ENCODE results near the gene THG1L.
A peak's percentile ranks its signal among the peaks of the same experiment; 100 is the strongest.
"Not testable (repeated sequence)": the region's sequence is repeated elsewhere in the genome, so short reads cannot be mapped to it uniquely, and the experiment has no call there.

Gene THG1L

GRCh38 chr5:157731272-157732129, at the start of gene THG1L:
Gene THG1L (plus strand): TSS chr5:157731420. CDS start chr5:157731441, 21 bp downstream.
- peak within 1 kb of the TSS; percentile 48 to 75 (median 61) for H3K4me3 ChIP-seq
- H3K27ac ChIP-seq: peak within 1 kb of the TSS in 20 of 21 experiments; percentile 60 to 96 (median 86)

GRCh38 chr5:157682257-157682656, 49.0 kb upstream of the THG1L start:
- Histone ChIP-seq H3K4me3 (no peak overlapping the region), H3K27ac (no peak overlapping the region)

GRCh38 chr5:157686276-157687197, 44.7 kb upstream of the THG1L start:
- not testable (repeated sequence) for H3K27ac ChIP-seq

GRCh38 chr5:157687198-157687554, 44.0 kb upstream of the THG1L start:
- Histone ChIP-seq H3K4me3 (no peak overlapping the region), H3K27ac (no peak overlapping the region)

More at GRCh38 chr5:157686276-157687197, 44.7 kb upstream of the THG1L start:
- H3K4me3 ChIP-seq: not testable (repeated sequence)

- Histone ChIP-seq H3K4me3 (no peak overlapping the region), H3K27ac (no peak overlapping the region)
These were observed 41.1 kb upstream of the THG1L start for GRCh38 chr5:157689942-157690689.

- Histone ChIP-seq H3K27ac (no peak overlapping the region), H3K4me3 (no peak overlapping the region)
These were observed 40.4 kb upstream of the THG1L start for GRCh38 chr5:157690690-157691433.

- H3K27ac ChIP-seq, H3K4me3 ChIP-seq: not testable (repeated sequence)
These were observed 37.4 kb upstream of the THG1L start for GRCh38 chr5:157693816-157694215.

GRCh38 chr5:157696154-157696553, 35.1 kb upstream of the THG1L start:
- H3K4me3 ChIP-seq, H3K27ac ChIP-seq: not testable (repeated sequence)

DNA sequence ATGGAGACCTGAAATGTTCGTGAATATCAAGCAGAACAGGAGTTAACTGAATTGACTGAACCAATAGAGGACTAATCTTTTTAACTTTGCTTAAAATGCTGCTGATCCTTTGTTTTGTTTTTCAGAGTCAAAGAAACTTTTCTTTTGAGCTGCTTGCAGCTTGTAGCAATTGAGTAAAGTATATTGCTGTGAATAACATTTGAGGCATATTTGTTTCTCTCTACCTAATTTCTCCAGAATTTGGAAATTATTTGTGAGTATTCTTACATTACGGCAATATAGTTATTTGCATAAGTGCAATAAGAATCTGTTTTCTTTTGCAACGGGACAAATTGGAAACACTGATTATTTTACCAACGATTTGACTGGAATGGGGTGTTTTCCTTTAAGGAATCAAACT, 32.5 kb upstream of the THG1L start:
- H3K27ac ChIP-seq: not testable (repeated sequence)

DNA sequence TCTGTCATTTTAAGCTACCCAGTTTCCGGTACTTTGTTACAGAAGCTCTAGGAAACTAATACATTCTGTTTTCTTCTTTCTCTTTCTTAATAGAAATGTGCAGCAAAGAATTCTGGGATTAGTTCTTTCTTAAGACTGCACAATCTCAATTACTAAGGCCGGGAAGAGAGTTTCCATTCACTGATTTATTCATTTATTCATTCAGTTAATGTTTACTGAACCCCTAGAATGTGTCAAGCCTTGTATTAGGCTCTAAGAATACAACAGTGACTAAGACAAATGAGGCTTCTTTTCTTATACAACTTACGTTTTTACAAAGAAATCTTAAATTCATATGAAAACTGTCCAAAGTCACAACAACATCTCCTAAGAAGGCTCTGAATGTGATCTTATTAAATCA, 27.5 kb upstream of the THG1L start:
- no peak overlapping the region for H3K27ac ChIP-seq
- no peak overlapping the region for H3K4me3 ChIP-seq

More for the DNA sequence above, 32.5 kb upstream of the THG1L start:
- H3K4me3 ChIP-seq: not testable (repeated sequence)

GRCh38 chr5:157708866-157709265, 22.4 kb upstream of the THG1L start:
- Histone ChIP-seq H3K4me3 (no peak overlapping the region), H3K27ac (no peak overlapping the region)

- Histone ChIP-seq H3K4me3 (no peak overlapping the region), H3K27ac (no peak overlapping the region)
These were observed 21.9 kb upstream of the THG1L start for GRCh38 chr5:157709346-157709745.

- H3K27ac ChIP-seq: no peak overlapping the region
These were observed 20.8 kb upstream of the THG1L start for GRCh38 chr5:157710431-157710830.

DNA sequence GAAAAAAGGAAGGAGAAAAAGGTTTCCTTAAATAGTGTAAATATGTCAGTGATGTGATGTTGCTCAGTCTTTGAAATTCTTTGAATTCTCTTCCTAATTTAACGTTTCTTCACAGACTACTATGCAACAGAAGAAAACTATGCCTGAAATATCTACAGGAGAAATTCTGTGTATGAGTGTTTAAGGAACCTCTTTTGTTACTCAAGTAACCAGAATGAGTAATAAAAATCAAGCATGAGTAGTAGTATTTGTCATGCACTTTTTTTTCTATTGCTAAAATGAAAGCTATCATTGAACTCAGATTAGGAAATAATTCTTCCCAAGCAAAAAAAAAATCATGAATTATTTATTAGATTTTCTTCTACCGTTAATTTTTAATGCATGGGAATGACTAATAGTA, 20.3 kb upstream of the THG1L start:
- no peak overlapping the region for H3K27ac ChIP-seq
- no peak overlapping the region for H3K4me3 ChIP-seq

More at GRCh38 chr5:157710431-157710830, 20.8 kb upstream of the THG1L start:
- H3K4me3 ChIP-seq: no peak overlapping the region

DNA sequence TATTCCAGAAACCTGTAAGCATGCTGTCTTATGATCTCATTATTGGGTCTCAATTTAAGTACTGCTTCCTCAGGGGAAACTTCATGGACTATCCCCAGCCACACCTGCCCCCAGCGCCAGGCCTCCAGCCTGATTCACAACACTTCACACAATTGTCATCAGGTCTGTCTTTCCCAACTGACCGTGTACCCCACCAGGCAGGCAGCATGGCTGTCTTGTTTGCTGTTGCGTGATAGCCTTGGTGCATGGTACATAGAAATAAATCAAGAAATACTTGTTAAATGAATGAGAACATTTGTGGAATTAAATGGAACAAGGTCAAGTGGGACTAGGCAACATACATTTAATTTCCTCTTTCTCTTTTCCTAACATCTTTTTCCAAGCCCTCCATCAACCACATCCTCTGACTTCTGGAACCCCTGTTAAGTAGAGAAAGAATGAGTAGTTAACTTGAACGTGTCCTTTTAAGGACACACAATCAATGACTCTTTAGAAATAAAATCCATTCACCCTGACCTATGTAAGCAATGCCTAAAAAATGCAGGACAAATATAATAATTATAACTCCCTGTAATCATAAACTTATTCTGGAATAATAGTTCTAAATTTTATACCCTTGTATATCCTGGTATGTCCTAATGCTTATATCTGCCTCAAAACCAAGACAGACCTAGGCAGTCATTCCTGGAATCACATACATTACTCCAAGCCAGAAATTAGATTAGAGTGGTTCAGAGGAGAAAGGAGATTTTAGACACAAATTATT, 17.2 kb upstream of the THG1L start:
- Histone ChIP-seq H3K27ac (no peak overlapping the region), H3K4me3 (no peak overlapping the region)

DNA sequence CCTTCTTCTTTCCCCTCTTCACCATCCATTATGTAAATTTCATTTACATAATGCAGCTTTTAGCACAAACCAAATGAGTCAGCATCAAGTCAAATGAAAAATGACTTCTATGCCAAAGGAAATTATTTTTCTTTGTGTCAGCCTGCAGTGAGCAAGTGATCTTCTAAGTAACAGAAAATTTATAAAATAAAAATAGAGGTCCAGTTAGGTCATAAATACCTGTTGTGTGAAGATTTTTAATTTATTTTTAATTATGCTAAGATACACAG, 16.7 kb upstream of the THG1L start:
- no peak overlapping the region for H3K27ac ChIP-seq

GRCh38 chr5:157718519-157718918, 12.7 kb upstream of the THG1L start:
- Histone ChIP-seq H3K27ac (no peak overlapping the region), H3K4me3 (no peak overlapping the region)

More for the DNA sequence above, 16.7 kb upstream of the THG1L start:
- H3K4me3 ChIP-seq: no peak overlapping the region

- no peak overlapping the region for H3K27ac ChIP-seq
These were observed 12.0 kb upstream of the THG1L start for GRCh38 chr5:157719245-157719644.

GRCh38 chr5:157721159-157721558, 10.1 kb upstream of the THG1L start:
- H3K4me3 ChIP-seq: no peak overlapping the region
- H3K27ac ChIP-seq: no peak overlapping the region

More at GRCh38 chr5:157719245-157719644, 12.0 kb upstream of the THG1L start:
- no peak overlapping the region for H3K4me3 ChIP-seq

All from skin epidermis (tissue), 12 donors.